GM18507 (cell line): Measurements from ENCODE around the gene EFNB1.
"Not testable (repeated sequence)": the region's sequence is repeated elsewhere in the genome, so short reads cannot be mapped to it uniquely, and the experiment has no call there.

ENCODE experiments used
- DNase-seq: peaks from one replicate; pipeline ENCODE4 v3.0.0; 2011; ENCODE audit warnings: low read depth; ENCODE audit not compliant: insufficient read length; ENCODE audit errors: extremely low spot score
- FAIRE-seq: peaks from 2 replicates; lab custom pipeline; 2011; peaks lifted over from hg19 to GRCh38; lab: Jason Lieb, UNC

EFNB1 gene

GRCh38 chrX:68828740-68829581, at the start of gene EFNB1:
TSS of gene EFNB1 (plus strand) at chrX:68829021. CDS start at chrX:68829777, 756 bp downstream.
- FAIRE-seq (peak; percentile 99), DNase-seq (peak; percentile 71)

DNA sequence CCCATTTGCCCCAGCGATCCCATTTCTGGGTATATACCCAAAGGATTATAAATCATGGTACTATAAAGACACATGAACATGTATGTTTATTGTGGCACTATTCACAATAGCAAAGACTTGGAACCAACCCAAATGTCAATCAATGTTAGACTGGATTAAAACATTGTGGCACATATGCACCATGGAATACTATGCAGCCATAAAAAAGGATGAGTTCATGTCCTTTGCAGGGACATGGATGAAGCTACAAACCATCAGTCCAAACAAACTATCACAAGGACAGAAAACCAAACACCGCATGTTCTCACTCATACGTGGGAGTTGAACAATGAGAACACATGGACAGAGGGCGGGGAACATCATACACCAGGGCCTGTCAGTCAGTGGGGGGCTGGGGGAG, 47.5 kb upstream of the EFNB1 start:
- not testable (repeated sequence) for FAIRE-seq, DNase-seq

- FAIRE-seq: no peak
- no peak for DNase-seq
Observed at GRCh38 chrX:68784816-68785215, 44.0 kb upstream of the EFNB1 start.

DNA sequence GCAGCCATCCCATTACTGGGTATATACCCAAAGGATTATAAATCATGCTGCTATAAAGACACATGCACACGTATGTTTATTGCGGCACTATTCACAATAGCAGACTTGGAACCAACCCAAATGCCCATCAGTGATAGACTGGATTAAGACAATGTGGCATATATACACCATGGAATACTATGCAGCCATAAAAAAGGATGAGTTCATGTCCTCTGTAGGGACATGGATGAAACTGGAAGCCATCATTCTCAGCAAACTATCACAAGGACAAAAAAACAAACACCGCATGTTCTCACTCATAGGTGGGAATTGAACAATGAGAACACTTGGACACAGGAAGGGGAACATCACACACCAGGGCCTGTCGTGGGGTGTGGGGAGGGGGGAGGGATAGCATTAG, 42.2 kb upstream of the EFNB1 start:
- FAIRE-seq, DNase-seq: not testable (repeated sequence)

- DNase-seq (no peak), FAIRE-seq (no peak)
Observed at GRCh38 chrX:68789966-68790365, 38.9 kb upstream of the EFNB1 start.

- DNase-seq (no peak), FAIRE-seq (no peak)
Observed at GRCh38 chrX:68792083-68792482, 36.7 kb upstream of the EFNB1 start.

- FAIRE-seq: no peak
- no peak for DNase-seq
Observed at GRCh38 chrX:68794461-68794860, 34.4 kb upstream of the EFNB1 start.

DNA sequence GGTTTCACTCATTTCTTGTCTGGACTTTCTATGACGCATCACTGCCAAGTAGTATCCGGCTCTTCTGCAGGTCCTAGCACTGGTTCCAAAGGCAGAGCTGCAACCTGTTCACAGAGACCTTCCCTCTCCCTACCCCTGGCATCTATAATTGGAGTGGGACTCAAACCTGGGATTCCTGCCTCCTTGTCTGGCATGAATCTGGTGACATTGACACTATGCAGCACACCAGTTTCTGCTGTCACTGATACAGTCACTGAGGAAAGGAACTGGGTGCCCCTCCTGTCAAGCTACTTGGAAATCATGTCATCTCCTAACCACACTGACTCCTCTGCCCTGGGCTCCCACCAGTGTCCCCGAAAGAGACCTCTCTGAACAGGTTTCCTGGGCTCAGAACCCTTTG, 33.1 kb upstream of the EFNB1 start:
- FAIRE-seq (no peak), DNase-seq (no peak)

- FAIRE-seq, DNase-seq: not testable (repeated sequence)
Observed at GRCh38 chrX:68798400-68798799, 30.4 kb upstream of the EFNB1 start.

- no peak for FAIRE-seq
- no peak for DNase-seq
Observed at GRCh38 chrX:68801737-68802290, 27.0 kb upstream of the EFNB1 start.

DNA sequence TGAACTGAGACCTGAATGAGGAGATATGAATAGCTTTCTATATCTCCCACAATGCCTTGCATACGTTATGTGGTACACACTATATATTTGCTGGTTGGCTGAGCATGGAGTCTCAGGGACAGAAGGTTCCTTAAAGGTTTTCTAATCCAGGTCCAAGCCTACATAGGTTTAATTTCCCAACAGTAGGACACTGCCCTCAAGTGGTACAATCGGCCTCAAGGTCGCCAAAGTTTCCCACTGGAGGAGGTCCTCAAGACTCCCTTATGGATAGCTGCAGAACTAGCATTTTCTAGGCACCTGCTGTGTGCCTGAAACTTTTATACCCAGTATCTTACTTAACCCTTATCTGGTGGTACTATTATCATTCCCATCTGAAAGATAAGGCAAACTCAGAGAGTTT, 21.0 kb upstream of the EFNB1 start:
- FAIRE-seq: no peak
- no peak for DNase-seq

DNA sequence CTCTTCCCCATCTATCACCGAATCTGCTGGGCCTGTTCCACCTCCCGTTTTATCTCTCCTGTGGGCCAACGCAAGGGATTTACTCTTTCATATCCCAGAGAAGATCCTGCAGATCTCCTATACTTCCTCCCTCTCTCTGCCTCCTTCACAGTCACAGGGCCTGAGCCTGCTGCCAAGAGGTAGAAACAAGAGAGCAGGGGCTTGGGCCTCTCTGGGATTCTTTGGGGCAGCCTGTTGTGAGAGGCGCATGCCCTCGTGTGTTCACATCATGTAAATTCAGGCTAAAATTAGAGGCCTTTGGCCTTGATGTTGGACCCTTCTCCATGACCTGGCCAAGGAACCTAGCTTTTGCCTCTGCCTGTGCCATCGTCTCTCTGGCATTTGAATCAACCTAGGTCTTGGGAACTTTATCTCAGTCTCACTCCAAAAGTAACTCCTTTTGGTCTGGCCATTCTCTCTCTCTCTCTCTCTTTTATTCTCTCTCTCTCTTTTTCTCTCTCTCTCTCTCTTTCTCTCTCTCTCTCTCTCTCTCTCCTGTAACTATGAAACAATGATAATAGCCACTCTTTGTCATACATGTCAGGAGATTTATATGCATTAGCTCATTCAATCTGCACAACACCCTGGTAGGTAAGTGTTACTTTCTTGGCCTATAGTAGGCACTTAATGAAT, 20.0 kb upstream of the EFNB1 start:
- DNase-seq (no peak), FAIRE-seq (no peak)

- FAIRE-seq: no peak
- no peak for DNase-seq
Observed at GRCh38 chrX:68820476-68821110, 8.2 kb upstream of the EFNB1 start.

GRCh38 chrX:68821616-68822015, 7.2 kb upstream of the EFNB1 start:
- FAIRE-seq (no peak), DNase-seq (no peak)

DNA sequence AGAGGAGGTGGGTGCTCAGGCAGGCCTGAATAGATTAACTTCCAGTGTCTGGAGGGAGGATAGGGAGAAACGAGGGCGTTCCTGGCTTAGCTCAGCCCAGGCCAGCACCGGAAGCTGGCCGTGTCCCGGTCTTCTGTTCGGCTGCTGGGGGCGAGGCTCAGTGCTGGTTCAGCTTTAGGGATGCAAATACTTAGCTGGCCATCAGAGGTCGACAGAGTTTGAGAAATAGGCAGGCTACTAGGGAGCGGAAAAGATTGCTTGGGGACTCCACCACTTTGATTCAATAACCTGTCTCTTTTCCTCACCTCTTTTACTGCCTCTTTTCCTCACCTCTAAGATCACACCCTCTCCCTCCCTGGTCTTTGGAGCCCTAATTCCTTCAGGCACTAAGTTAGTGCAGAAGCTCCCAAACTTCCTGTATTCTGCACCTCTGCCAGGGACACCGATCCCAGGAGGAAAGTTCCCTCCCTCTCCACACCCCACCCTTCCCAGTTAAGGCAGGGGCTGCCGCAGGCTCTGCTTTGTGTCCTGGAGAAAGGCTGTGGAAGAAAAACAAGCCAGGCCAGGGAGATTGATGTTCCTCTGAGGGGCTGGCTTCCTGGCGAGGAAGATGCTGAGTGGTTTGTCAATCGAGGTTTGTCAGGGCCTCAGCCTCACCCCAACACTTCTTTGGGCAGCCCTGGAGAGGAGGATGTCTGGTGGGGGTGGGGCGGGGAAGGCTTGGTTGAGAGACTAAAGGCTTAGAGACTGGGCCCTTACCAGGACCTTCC, 6.0 kb upstream of the EFNB1 start:
- FAIRE-seq: no peak

GRCh38 chrX:68823413-68824151, 5.2 kb upstream of the EFNB1 start:
- FAIRE-seq (no peak), DNase-seq (no peak)

More for the DNA sequence above, 6.0 kb upstream of the EFNB1 start:
- DNase-seq: no peak

DNA sequence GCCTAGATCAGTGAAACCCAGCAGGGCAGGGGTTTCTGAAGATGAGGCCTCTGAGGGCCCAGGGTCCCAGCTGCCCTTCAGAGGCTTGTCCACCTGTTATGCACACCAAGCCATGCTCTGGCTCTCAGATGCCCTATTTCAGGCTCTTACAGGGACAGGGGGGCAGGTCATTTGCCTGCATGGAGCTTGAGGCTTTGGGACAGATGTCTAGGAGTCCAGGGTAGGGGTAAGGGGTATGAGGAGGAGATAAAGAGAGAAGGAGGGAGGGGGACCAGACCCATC, 4.7 kb upstream of the EFNB1 start:
- FAIRE-seq (no peak), DNase-seq (no peak)

- no peak for DNase-seq
- FAIRE-seq: no peak
Observed at GRCh38 chrX:68824565-68825125, 4.2 kb upstream of the EFNB1 start.
